ENCODE measurements around the gene SGIP1.

DNA sequence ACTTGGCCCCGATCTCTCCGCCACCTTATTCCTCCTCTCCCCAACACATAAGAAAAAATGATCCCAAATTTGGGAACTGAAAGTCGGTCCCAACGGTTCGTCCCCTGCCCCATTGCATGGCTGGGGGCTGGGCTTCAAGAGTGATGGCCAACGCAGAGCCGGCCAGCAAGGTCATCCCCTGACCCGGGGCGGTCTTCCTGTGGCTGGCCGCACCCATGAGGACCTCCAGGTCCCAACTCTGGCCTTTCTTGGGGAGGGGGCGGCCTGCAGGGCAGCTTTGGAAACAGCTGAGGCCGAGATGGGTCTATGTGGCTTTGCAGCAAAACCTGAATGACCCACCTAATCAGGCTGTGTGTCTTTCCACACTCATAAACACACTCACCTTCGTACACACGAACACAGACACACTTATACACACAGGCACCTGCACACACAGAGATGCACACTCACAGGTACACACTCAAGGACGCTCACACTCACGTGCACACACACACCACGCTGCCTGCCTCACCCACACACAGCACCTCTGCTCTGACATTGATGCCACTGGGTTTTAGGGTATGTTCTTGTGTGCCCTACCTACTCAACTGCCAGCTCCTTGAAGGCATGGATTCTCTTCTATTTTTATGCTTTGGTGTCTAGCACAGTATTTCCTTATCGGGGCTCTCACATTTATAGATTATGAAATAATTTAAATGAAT lies 218.9 kb downstream of the SGIP1 start:
- TF ChIP-seq GATA3 (IDR thresholded peaks at IDR 0.05; ENCODE audit: low read depth, low read length) = no peak
- no peak for TF ChIP-seq GATA2 (IDR thresholded peaks at IDR 0.05; ENCODE audit: low read depth, low read length)

All from SH-SY5Y (cell line).